GM23248 (cell line): ENCODE data around the gene SCNN1B. TPM values are rescaled to one million over a fixed set of nuclear protein-coding genes. Genes with fewer than 3 reads are reported as not detected.

ENCODE experiments used
- DNase-seq: peaks from one replicate; pipeline ENCODE4 v3.0.0-alpha.2; 2015
- H2AFZ ChIP-seq: fragments of 200-600 bp; sonication (generic); 2 replicates; pipeline ENCODE4 v1.6.1; 2016; ENCODE audit warnings: antibody characterized with exemption
- H3F3A ChIP-seq: fragments of 200-600 bp; sonication (generic); 2 replicates; pipeline ENCODE4 v1.6.1; 2016; ENCODE audit warnings: mild to moderate bottlenecking, antibody characterized with exemption, mixed run types; ENCODE audit not compliant: insufficient read depth
- H3K27ac ChIP-seq: fragments of 200-600 bp; sonication (generic); 2 replicates; pipeline ENCODE4 v1.5.1; 2016; ENCODE audit warnings: mild to moderate bottlenecking
- H3K27me3 ChIP-seq: fragments of 200-600 bp; sonication (generic); replicated peaks from 2 replicates; pipeline ENCODE4 v1.6.1; 2016; ENCODE audit warnings: mild to moderate bottlenecking; ENCODE audit not compliant: insufficient read depth
- H3K36me3 ChIP-seq: fragments of 200-600 bp; sonication (generic); 2 replicates; pipeline ENCODE4 v1.6.1; 2016; ENCODE audit warnings: low read depth, mild to moderate bottlenecking
- H3K4me1 ChIP-seq: fragments of 200-600 bp; sonication (generic); 2 replicates; pipeline ENCODE4 v1.6.1; 2016; ENCODE audit warnings: mild to moderate bottlenecking; ENCODE audit not compliant: insufficient read depth
- H3K4me2 ChIP-seq: fragments of 200-600 bp; sonication (generic); one replicate; pipeline ENCODE4 v1.6.1; 2016; ENCODE audit warnings: mild to moderate bottlenecking; ENCODE audit not compliant: unreplicated experiment
- H3K4me3 ChIP-seq: fragments of 200-600 bp; sonication (generic); 2 replicates; pipeline ENCODE4 v1.5.1; 2016; ENCODE audit warnings: mild to moderate bottlenecking
- H3K79me2 ChIP-seq: fragments of 200-600 bp; sonication (generic); 2 replicates; pipeline ENCODE4 v1.6.1; 2016; ENCODE audit warnings: mild to moderate bottlenecking; ENCODE audit not compliant: insufficient read depth
- H3K9ac ChIP-seq: fragments of 200-600 bp; sonication (generic); 2 replicates; pipeline ENCODE4 v1.6.1; 2016; ENCODE audit warnings: mild to moderate bottlenecking
- H3K9me2 ChIP-seq: fragments of 200-600 bp; sonication (generic); 2 replicates; pipeline ENCODE4 v1.6.1; 2016; ENCODE audit warnings: mixed run types, mild to moderate bottlenecking, moderate library complexity; ENCODE audit not compliant: insufficient read depth
- H3K9me3 ChIP-seq: fragments of 200-600 bp; sonication (generic); one replicate; pipeline ENCODE4 v1.6.1; 2017; ENCODE audit warnings: low read depth
- H4K20me1 ChIP-seq: fragments of 200-600 bp; sonication (generic); 2 replicates; pipeline ENCODE4 v1.6.0; 2016; ENCODE audit not compliant: insufficient read depth
- EZH2 ChIP-seq: fragments of 200-600 bp; sonication (generic); IDR thresholded peaks from 2 replicates; pipeline ENCODE4 v1.6.1; 2018; ENCODE audit warnings: antibody characterized with exemption, mild to moderate bottlenecking; ENCODE audit not compliant: insufficient read depth, poor library complexity, severe bottlenecking
- EZH2phosphoT487 ChIP-seq: fragments of 200-600 bp; sonication (generic); IDR thresholded peaks from 2 replicates; pipeline ENCODE4 v1.6.1; 2018; ENCODE audit warnings: antibody characterized with exemption, moderate library complexity, mild to moderate bottlenecking, low read depth; ENCODE audit not compliant: insufficient read depth
- WGBS, 2 experiments: methylation state at CpG; one replicate each; pipeline ENCODE4 v1.1.6; 2015 to 2017; ENCODE audit warnings: low lambda C conversion rate in 2 of 2, low coverage in 1 of 2; ENCODE audit errors: missing lambda C conversion rate in 2 of 2; 5-methylcytosine and 5-hydroxymethylcytosine counted together
- in situ Hi-C: fragments of 300-500 bp; cut with MboI; formaldehyde crosslinking; loops from 2 replicates; pipeline ENCODE4 v1.15.0; 2020
- polyA plus RNA-seq: library from polyadenylated mRNA; unstranded; fragments of >200 nt; fragmentation: Nextera tagmentation; extraction: Ambion mirVana; gene quantifications from 2 replicates; pipeline ENCODE4 v1.2.1, GENCODE V29; 2016
- total RNA-seq: library from RNA; depleted of rRNA; stranded (reverse); fragments of >200 nt; shearing (Covaris generic); gene quantifications from 2 replicates; pipeline ENCODE4 v1.2.3, GENCODE V29; 2014

SCNN1B gene
- total and polyA plus RNA-seq, 2 experiments from 2014 or later = not detected

- Histone ChIP-seq H3K4me2 (no peak overlapping the region), H4K20me1 (no peaks in the 10 kb centered on the region), H3K79me2 (no peaks in the 10 kb centered on the region), H2AFZ (no peak overlapping the region), H3F3A (no peaks in the 10 kb centered on the region), H3K9me3 (no peaks in the 10 kb centered on the region), H3K27ac (no peak overlapping the region), H3K9ac (no peak overlapping the region), H3K4me3 (no peak overlapping the region), H3K9me2 (no peaks in the 10 kb centered on the region), H3K36me3 (no peaks in the 10 kb centered on the region), H3K4me1 (no peaks in the 10 kb centered on the region), H3K27me3 (no peaks in the 10 kb centered on the region)
- TF ChIP-seq EZH2 (no peak), EZH2phosphoT487 (no peak)
- in situ Hi-C loops = no loop called here
- DNase-seq = no peak
- 63 to 64% methylated on average over 2 of the region's 2 CpGs for WGBS, 2 experiments
Measured at GRCh38 chr16:23318639-23319038, 16.5 kb downstream of the SCNN1B start.

- Histone ChIP-seq H3K4me1 (no peaks in the 10 kb centered on the region), H4K20me1 (no peaks in the 10 kb centered on the region), H3K27ac (no peak overlapping the region), H3K9ac (no peak overlapping the region), H3K4me3 (no peak overlapping the region), H3K9me3 (no peaks in the 10 kb centered on the region), H3K27me3 (no peaks in the 10 kb centered on the region; the same call in 1 of the 2 replicates), H3K36me3 (no peaks in the 10 kb centered on the region), H3K4me2 (no peak overlapping the region), H3K79me2 (no peaks in the 10 kb centered on the region), H3K9me2 (no peaks in the 10 kb centered on the region), H2AFZ (no peak overlapping the region), H3F3A (no peaks in the 10 kb centered on the region)
- DNase-seq = no peak
- WGBS, 2 experiments = 64 to 67% methylated on average over 15 of the region's 15 CpGs
- TF ChIP-seq EZH2phosphoT487 (no peak), EZH2 (no peak)
- in situ Hi-C loops = loop anchor here (10.0 kb wide), 1 partner anchor 55 kb away; no protein-coding TSS in a partner anchor
Measured at GRCh38 chr16:23319861-23320615, 17.9 kb downstream of the SCNN1B start.

GRCh38 chr16:23320693-23321092 lies 18.6 kb downstream of the SCNN1B start:
- Histone ChIP-seq H3K27ac (no peak overlapping the region), H3K79me2 (no peaks in the 10 kb centered on the region), H3K4me3 (no peak overlapping the region), H3K27me3 (no peaks in the 10 kb centered on the region; the same call in 1 of the 2 replicates), H3K9me3 (no peaks in the 10 kb centered on the region), H2AFZ (no peak overlapping the region), H3K9me2 (no peaks in the 10 kb centered on the region), H3K4me2 (no peak overlapping the region), H3K36me3 (no peaks in the 10 kb centered on the region), H3F3A (no peaks in the 10 kb centered on the region), H4K20me1 (no peaks in the 10 kb centered on the region), H3K4me1 (no peaks in the 10 kb centered on the region), H3K9ac (no peak overlapping the region)
- in situ Hi-C loops = loop anchor here (10.0 kb wide), 1 partner anchor 56 kb away; no protein-coding TSS in a partner anchor
- 46 to 55% methylated on average over 7 of the region's 7 CpGs for WGBS, 2 experiments
- no peak for DNase-seq
- no peak for TF ChIP-seq EZH2
- no peak for TF ChIP-seq EZH2phosphoT487

DNA sequence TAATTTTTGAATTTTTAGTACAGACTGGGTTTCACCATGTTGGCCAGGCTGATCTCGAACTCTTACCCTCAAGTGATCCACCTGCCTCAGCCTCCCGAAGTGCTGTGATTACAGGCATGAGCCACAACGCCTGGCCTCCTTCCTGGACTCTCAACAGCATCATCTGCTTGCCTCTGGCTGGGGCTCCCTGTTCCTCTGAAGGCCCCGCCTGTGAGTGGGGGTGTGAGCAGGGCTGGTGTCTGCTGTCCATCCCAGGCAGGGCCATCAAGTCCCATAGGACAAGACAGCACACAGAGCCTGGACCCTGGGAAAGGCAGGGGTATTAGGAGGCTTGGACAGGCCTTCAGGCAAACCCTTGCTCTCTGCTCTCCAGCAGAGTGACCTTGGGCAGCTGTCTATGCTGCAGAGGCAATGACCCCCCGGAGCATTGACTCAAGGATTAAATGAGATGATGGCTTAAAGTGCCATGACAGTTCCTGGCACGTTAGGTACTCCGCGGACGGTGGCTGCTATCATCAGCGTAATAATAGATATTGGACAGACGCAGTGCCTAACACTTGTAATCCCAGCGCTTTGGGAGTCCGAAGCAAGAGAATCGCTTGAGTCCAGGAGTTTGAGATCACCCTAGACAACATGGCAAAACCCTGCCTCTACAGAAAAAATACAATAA lies 19.2 kb downstream of the SCNN1B start:
- TF ChIP-seq EZH2 (no peak), EZH2phosphoT487 (no peak)
- H3K79me2 ChIP-seq = no peaks in the 10 kb centered on the region
- H3K9me2 ChIP-seq = no peaks in the 10 kb centered on the region
- no peaks in the 10 kb centered on the region for H3K9me3 ChIP-seq
- no peak overlapping the region for H3K4me2 ChIP-seq
- no peaks in the 10 kb centered on the region for H3K36me3 ChIP-seq
- H3K4me1 ChIP-seq = no peaks in the 10 kb centered on the region
- H4K20me1 ChIP-seq = no peaks in the 10 kb centered on the region
- H3K4me3 ChIP-seq = no peak overlapping the region
- 65 to 66% methylated on average over 14 of the region's 14 CpGs for whole genome bisulfite sequencing, 2 experiments
- no peak for DNase-seq
- H3K27ac ChIP-seq = no peak overlapping the region
- in situ Hi-C loops = loop anchor here (10.0 kb wide), 1 partner anchor 57 kb away; no protein-coding TSS in a partner anchor
- no peaks in the 10 kb centered on the region; the same call in 1 of the 2 replicates for H3K27me3 ChIP-seq
- no peaks in the 10 kb centered on the region for H3F3A ChIP-seq
- no peak overlapping the region for H3K9ac ChIP-seq
- H2AFZ ChIP-seq = no peak overlapping the region
